Urinary bladder (tissue), 4 donors: ENCODE data around the gene APP. TPM values are rescaled to one million over a fixed set of nuclear protein-coding genes. Genes with fewer than 3 reads are reported as not detected.

Experiments
- DNase-seq: peaks from one replicate; pipeline ENCODE4 v3.0.0-alpha.2; 2015; ENCODE audit errors: extremely low spot score
- H3K27ac ChIP-seq: one replicate; pipeline ENCODE4 v1.5.1; 2013; ENCODE audit warnings: low read depth, mild to moderate bottlenecking, moderate library complexity
- H3K36me3 ChIP-seq: one replicate; pipeline ENCODE4 v1.6.1; 2013; ENCODE audit warnings: mild to moderate bottlenecking, moderate library complexity; ENCODE audit not compliant: insufficient read depth
- H3K4me1 ChIP-seq: one replicate; pipeline ENCODE4 v1.6.1; 2013; ENCODE audit warnings: mild to moderate bottlenecking, moderate library complexity; ENCODE audit not compliant: insufficient read depth
- H3K4me3 ChIP-seq: one replicate; pipeline ENCODE4 v1.5.1; 2013; ENCODE audit warnings: low read depth, low read length
- WGBS: extraction: QIAGEN DNeasy Blood & Tissue Kit; methylation state at CpG from one replicate; pipeline ENCODE4 v1.1.7; 2013; 5-methylcytosine and 5-hydroxymethylcytosine counted together
- polyA plus RNA-seq: library from polyadenylated mRNA; stranded (reverse); fragments of 200-250 nt; gene quantifications from one replicate; pipeline ENCODE4 v1.2.3, GENCODE V29; 2013
- total RNA-seq: library from RNA; depleted of rRNA; stranded (reverse); fragments of >200 nt; gene quantifications from one replicate; pipeline ENCODE4 v1.2.3, GENCODE V29; 2014
- donor health status: healthy with polysubstance abuse.
- donor health status: healthy.

Gene APP
- total and polyA plus RNA-seq, 2 donors, result 269 to 469 TPM

DNA sequence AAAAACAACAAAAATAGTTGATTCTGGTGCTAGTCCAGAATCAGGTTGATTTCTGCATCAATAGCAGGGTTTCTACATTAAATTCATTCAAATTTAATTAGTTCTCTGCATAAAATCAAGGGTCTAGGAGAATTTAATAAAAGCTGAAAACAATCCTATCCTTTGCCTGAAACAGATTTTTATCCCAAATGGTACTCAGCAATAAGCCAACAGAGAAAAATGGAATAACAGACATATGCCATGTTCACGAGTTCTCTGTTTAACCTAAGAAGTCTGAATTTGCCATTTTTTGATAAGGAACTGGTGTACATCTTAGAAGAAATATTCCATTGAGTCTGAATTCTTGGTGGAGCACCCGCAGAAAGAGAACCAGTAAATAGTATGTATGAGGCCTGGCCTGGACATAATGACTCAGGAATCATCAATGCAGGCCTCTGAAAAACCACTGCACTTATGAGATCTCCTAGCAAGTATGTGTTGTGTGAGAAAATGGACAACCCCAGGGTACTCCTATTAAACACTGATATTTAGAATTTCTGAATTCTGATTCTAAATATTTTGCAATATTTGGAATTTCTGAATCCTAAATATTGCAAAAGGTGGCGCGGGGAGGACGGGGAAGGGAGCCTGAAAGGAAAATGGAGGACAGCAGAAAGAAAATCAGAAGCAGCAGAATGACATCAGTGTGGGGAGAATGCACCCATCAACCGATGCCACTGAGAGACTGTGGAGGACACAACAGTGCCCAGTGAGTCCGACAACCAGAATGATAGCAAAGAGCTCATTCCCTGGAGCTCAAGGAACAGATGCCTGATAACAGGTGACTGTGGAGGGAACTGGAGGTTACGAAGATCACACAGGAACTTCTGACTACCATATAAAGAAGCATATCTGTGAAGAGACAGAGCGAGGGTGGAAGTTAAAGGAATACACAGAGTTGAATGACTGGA, 97.6 kb downstream of the APP start:
- H3K36me3 ChIP-seq, result no peaks in the 10 kb centered on the region
- DNase-seq, result no peak
- no peak overlapping the region for H3K27ac ChIP-seq
- no peaks in the 10 kb centered on the region for H3K4me1 ChIP-seq
- H3K4me3 ChIP-seq, result no peak overlapping the region
- 90% methylated on average over 9 of the region's 9 CpGs for WGBS

DNA sequence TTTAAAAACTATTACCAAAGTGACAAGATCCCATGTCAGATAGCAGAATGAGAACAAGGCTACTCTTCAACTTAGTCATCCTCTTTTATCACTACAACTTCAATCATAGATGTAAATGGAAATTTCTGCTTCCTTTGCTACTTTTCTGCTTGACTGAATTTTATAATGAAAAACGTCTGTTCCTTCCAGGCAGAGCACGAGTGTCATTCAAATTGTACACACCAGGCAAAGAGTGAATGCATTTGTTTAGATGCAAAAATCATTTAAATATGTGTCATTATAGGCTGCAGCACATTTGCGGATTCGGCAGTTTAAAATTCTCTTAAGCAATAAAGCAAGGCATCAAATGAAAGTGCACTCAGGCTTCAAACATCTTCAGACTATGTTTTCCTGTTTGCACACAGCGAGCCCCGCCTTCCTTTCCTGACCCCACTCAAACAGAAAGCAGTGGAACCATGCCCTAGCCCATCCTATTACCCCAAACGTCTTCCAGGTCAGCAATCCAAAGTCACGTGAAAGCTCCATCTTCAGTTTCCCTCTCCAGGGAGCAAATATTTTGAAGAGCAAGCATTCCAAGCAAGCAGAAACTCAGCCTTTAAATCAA, 99.6 kb downstream of the APP start:
- no peak for DNase-seq
- no peak overlapping the region for H3K4me3 ChIP-seq
- no peaks in the 10 kb centered on the region for H3K36me3 ChIP-seq
- no peaks in the 10 kb centered on the region for H3K4me1 ChIP-seq
- 25% methylated on average over 8 of the region's 8 CpGs for whole genome bisulfite sequencing
- H3K27ac ChIP-seq, result no peak overlapping the region

DNA sequence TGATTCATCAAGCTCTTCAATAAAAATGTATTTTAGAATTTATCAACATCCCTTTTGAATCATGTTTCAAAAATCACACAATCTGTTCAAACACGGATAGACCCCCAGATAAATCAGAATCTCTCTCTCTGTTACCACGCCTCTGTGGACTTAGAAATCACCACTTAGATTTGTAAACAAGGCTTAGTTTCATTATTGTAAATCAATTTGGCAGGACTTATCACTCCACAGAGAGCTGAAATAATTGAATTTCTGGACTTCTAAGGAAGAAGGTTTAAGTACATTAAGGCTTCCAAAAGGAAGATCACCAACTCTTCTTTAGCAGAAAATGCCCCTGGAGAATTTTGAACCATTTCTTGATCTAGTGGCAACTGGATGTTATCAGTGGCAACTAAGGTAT, 100.4 kb downstream of the APP start:
- Histone ChIP-seq H3K4me1 (no peaks in the 10 kb centered on the region), H3K4me3 (no peak overlapping the region), H3K27ac (no peak overlapping the region), H3K36me3 (no peaks in the 10 kb centered on the region)
- WGBS, result 80% methylated on average over 2 of the region's 2 CpGs
- DNase-seq, result no peak

DNA sequence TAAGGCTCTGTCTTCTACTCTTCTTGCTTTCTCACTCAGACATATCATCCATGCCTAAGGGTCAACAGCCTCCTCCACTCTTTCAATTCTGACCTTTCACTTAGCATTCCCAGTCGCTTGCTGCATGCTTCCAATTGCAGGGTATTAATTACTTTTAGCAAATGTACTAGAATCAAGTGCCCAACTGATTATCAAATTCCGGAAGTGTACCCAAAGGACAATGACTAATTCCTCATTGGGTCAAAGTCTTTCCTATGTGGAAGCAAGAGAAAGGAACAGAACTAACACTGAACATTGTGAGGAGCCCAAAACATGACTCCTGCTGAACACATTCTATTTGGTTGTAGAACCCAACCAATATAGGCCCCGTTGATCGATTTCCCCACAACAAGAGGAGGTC, 101.8 kb downstream of the APP start:
- H3K4me1 ChIP-seq, result no peaks in the 10 kb centered on the region
- H3K36me3 ChIP-seq, result no peaks in the 10 kb centered on the region
- H3K4me3 ChIP-seq, result no peak overlapping the region
- no peak overlapping the region for H3K27ac ChIP-seq
- 96% methylated on average over 4 of the region's 4 CpGs for WGBS
- DNase-seq, result no peak

DNA sequence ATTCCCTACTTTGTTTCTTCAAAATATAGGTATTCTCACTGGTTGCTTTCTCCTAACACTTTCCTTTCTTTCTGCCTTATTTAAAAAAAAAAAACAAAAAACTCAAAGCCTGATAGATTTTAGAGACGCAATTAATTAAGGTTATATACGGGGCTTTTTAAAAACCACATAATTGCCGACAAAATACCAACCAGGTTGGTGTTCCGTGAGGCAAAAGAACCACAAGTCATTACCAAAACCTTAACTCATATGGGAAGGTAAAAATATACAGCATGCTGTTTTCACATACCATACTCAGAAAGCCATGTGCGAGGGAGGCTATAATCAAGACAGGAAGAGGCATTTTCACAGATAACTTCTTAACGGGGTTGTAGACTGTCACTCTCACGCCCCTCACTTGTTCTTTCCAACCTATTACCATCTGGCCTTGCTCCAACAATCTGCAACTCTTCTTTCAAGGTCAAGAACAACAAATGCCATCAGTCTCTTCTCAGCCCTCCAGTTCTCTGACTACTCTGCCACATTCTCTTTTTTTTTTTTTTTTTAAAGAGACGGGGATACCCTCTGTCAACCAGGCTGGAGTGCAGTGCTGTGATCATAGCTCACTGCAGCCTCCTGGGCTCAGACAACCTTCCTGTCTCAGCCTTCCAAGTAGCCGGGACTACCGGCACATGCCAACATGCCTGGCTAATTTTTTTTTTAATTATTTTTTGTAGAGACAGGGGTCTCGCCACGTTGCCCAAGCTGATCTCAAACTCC, 102.6 kb downstream of the APP start:
- Histone ChIP-seq H3K36me3 (no peaks in the 10 kb centered on the region), H3K27ac (no peak overlapping the region), H3K4me3 (no peak overlapping the region), H3K4me1 (no peaks in the 10 kb centered on the region)
- no peak for DNase-seq
- WGBS, result 83% methylated on average over 12 of the region's 12 CpGs

DNA sequence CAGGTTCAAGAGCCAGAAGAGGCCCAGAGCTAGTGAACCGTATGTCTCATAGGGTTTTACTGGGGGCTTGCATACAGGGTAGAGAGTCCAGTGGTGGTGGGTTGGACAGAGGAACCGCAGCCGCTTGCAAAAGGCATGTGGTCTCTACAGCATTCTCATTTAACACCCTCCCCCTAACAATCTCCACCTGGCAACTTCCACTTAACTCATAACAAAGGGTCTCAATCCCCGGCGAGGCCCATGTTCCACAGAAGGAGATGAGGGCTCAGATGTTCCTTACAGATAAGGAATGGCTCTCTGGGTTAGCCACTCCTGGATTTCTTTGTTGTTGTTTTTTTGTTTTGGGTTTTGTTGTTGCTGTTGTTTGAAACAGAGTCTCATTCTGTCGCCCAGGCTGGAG, 106.1 kb downstream of the APP start:
- Histone ChIP-seq H3K36me3 (no peaks in the 10 kb centered on the region), H3K4me3 (no peak overlapping the region), H3K27ac (no peak overlapping the region), H3K4me1 (no peaks in the 10 kb centered on the region)
- DNase-seq, result no peak
- 93% methylated on average over 6 of the region's 6 CpGs for WGBS

DNA sequence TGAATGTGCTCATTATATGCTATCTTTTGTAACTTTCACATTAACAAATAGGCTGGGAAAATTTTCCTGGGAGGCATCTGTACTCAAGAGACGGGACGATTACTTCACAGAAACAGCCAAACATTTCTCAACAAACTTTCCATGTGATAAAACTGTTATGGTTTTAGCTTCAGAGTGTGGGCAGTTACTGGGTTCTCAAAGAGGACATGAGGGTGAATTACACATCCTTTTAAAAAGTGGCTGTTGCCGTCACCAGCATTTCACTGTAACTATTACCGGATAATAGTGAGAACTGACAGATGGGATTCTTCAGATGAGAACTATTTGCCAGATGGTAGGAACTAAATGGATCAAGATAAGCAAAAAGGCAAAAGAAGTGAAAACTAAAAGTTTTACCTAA, 109.1 kb downstream of the APP start:
- WGBS, result 39% methylated on average over 4 of the region's 4 CpGs
- peak; percentile 13 for DNase-seq
- no peak overlapping the region for H3K27ac ChIP-seq
- no peaks in the 10 kb centered on the region for H3K36me3 ChIP-seq
- H3K4me3 ChIP-seq, result no peak overlapping the region
- H3K4me1 ChIP-seq, result no peaks in the 10 kb centered on the region

DNA sequence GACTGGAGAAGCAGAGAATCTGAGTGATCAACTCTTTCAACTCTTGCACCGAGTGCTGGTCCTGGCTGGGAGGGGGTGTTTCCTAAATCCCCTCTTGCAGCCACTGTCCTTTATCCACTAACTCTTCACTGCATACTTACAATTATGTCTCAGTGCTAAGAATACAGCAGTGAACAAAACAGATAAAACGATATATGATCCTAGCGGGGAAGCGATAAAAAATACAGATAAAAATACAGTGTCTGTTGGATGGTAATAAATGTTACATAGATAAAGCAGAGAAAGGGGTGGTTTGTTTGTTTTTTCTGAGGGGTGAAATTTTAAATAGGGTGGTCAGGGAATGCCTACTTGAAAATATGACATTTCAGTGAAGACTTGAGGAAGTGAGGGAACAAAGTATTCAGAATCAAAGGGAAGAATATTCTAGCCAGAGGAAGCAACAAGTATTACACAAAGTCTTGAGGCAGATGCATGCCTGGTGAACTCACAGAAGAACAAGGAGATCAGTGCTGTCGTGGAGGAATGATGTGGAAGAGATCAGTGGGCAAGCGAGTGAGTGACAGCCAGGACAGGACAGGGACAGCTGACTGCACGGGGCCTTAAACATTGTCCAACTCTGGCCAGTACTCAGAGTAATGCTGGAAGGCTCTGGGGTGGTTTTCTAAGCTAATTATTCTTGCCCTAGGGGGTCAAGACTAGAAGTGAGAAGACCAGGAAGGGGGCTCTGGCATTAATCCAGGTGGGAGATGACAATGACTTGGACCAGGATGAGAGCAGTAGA, 110.0 kb downstream of the APP start:
- Histone ChIP-seq H3K27ac (no peak overlapping the region), H3K36me3 (no peaks in the 10 kb centered on the region), H3K4me1 (no peaks in the 10 kb centered on the region), H3K4me3 (no peak overlapping the region)
- WGBS, result 79% methylated on average over 7 of the region's 7 CpGs
- no peak for DNase-seq

DNA sequence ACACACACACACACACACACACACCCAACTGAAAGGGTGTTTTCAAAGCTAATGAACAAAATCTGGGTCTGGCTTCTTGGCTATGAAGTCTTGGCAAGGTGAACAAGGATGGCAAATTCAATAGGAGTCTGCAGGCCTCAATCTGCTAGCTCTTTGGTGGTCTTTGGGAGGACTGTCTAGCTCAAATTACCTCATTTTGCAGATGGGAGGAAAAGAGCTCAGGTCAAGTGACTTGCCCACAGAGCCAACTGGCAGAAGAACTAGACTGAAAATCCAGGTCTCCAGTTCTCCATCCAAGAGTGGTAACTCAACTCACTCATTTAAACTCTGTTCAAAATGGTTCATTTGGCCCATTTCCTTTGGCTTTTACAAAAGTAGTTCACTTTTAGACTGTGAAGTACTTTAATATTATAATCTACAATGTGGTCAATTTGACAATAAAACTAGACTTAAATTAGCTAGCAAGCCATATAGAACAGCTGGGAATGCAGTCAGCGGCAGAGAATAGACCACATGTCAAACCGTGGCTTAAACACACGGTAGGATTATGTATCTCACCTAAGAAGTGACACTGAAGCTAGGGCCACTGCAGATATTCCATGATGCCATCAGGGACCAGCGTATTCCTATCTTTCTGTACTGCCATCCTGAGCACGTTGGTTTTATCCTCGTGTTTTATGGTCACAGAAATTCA, 112.9 kb downstream of the APP start:
- H3K4me1 ChIP-seq, result peaks cover 1% of the 10 kb centered on the region
- H3K36me3 ChIP-seq, result peaks cover 2% of the 10 kb centered on the region
- no peak overlapping the region for H3K27ac ChIP-seq
- WGBS, result 93% methylated on average over 6 of the region's 6 CpGs
- no peak overlapping the region for H3K4me3 ChIP-seq
- DNase-seq, result no peak

DNA sequence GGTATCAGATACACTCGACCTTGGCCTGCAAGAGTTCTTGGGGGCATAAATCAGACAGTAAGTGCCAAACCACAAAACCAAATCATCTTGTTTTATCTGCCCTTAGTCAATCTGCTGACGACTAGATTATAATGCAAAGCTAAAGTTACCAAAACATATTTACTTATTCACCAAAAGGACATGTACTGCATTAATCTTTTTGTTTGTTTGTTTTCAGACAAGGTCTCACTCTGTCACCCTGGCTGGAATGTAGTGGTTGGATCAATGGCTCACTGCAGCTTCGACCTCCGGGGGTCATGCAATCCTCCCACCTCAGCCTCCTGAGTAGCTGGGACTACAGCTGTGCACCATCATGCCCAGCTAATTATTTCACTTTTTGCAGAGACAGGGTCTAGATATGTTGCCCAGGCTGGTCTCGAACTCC, 114.7 kb downstream of the APP start:
- 76% methylated on average over 5 of the region's 5 CpGs for WGBS
- no peak overlapping the region for H3K27ac ChIP-seq

DNA sequence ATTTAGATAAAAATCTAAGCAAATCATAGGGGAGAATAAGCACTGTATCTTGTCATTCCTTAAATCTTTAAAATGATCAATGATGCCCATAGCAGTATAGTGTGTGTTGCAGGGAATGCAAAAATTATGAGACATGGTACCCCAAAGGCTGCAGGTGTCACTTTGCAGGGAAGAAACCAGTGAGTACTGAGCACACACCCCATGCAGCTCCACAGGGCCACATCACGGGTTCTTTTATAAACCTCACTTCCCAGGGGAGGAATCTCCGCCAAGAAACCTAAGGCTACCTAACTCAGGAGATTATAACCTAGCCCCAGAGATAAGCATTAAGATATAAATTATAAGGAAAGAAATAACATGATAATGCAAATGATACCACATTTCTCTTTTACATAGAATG, 115.6 kb downstream of the APP start:
- WGBS, result 53% methylated on average over 2 of the region's 2 CpGs
- peaks cover 1% of the 10 kb centered on the region for H3K4me1 ChIP-seq
- H3K36me3 ChIP-seq, result peaks cover 2% of the 10 kb centered on the region
- no peak overlapping the region for H3K27ac ChIP-seq
- no peak overlapping the region for H3K4me3 ChIP-seq
- DNase-seq, result no peak

More for the DNA sequence above, 114.7 kb downstream of the APP start:
- H3K36me3 ChIP-seq, result peaks cover 2% of the 10 kb centered on the region
- no peak overlapping the region for H3K4me3 ChIP-seq
- no peak for DNase-seq
- H3K4me1 ChIP-seq, result peaks cover 1% of the 10 kb centered on the region

DNA sequence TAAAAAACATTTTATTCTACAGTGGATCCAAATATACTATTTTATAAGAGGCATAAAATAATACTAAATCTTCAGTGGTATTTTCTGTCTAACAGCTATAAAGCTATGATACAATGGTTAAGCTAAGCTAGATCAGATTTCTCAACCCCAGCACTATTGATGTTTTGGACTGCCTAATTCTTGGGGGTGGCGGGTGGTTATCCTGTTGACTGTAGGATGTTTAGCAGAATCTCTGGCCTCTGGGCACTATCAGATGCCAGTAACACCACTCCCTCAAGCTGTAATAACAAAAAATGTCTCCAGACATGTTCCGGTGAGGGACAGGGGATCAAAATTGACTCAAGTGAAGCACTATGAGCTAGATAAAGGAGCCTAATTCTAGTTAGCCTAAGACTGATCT, 118.5 kb downstream of the APP start:
- no peak for DNase-seq
- 95% methylated on average over 2 of the region's 2 CpGs for WGBS
- Histone ChIP-seq H3K27ac (no peak overlapping the region), H3K36me3 (peaks cover 2% of the 10 kb centered on the region), H3K4me3 (no peak overlapping the region), H3K4me1 (peaks cover 1% of the 10 kb centered on the region)

DNA sequence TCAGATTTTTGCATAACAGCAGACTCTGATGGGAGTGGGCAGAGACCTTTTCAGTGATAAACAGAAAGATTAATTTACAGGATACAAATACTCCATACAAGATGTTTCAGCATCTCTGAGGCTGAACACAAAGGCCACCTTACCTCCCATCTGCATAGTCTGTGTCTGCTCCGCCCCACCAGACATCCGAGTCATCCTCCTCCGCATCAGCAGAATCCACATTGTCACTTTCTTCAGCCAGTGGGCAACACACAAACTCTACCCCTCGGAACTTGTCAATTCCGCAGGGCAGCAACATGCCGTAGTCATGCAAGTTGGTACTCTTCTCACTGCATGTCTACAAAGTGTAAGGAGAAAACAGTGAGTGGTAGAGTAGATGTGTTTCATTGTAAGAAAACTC, 119.7 kb downstream of the APP start:
- 98% methylated on average over 6 of the region's 6 CpGs for WGBS

More for the DNA sequence above, 119.7 kb downstream of the APP start:
- Histone ChIP-seq H3K27ac (no peak overlapping the region), H3K4me3 (no peak overlapping the region), H3K4me1 (peaks cover 1% of the 10 kb centered on the region), H3K36me3 (peaks cover 2% of the 10 kb centered on the region)
- no peak for DNase-seq
